SU-DHL-6 (cell line): Measurements from ENCODE around the gene POLN.

ENCODE experiments used
- H2AFZ ChIP-seq: fragments of 200-600 bp; sonication (generic); 2 replicates; pipeline ENCODE4 v1.6.1; 2014; ENCODE audit warnings: low read depth, mild to moderate bottlenecking, moderate library complexity, mixed read lengths, antibody characterized with exemption, low read length; ENCODE audit not compliant: severe bottlenecking
- H3F3A ChIP-seq: fragments of 200-600 bp; shearing (Covaris generic); 2 replicates; pipeline ENCODE4 v1.6.0; 2016; ENCODE audit warnings: antibody characterized with exemption, mild to moderate bottlenecking; ENCODE audit not compliant: insufficient read depth
- H3K27ac ChIP-seq: fragments of 200-600 bp; sonication (generic); 2 replicates; pipeline ENCODE4 v1.5.1; 2016; ENCODE audit warnings: low read depth, mild to moderate bottlenecking, low read length, moderate library complexity, mixed read lengths
- H3K27me3 ChIP-seq: fragments of 200-600 bp; sonication (generic), shearing (Covaris generic); 2 replicates; pipeline ENCODE4 v1.6.0; 2014; ENCODE audit warnings: mild to moderate bottlenecking, low read length
- H3K36me3 ChIP-seq: fragments of 200-600 bp; sonication (generic); 2 replicates; pipeline ENCODE4 v1.6.1; 2014; ENCODE audit warnings: mild to moderate bottlenecking, low read length, mixed read lengths
- H3K4me2 ChIP-seq: fragments of 300-600, 200-600 bp; shearing (Covaris generic), sonication (generic); 2 replicates; pipeline ENCODE4 v1.6.0; 2014; ENCODE audit warnings: low read length, low read depth, mild to moderate bottlenecking; ENCODE audit not compliant: poor library complexity, severe bottlenecking
- H3K4me3 ChIP-seq: fragments of 200-600 bp; sonication (generic); 2 replicates; pipeline ENCODE4 v1.5.1; 2014; ENCODE audit warnings: antibody characterized with exemption, low read length, mild to moderate bottlenecking, mixed read lengths; ENCODE audit not compliant: insufficient read depth, poor library complexity, severe bottlenecking
- H3K79me2 ChIP-seq: fragments of 200-600 bp; sonication (generic); 2 replicates; pipeline ENCODE4 v1.6.1; 2014; ENCODE audit warnings: mild to moderate bottlenecking, low read length, moderate library complexity; ENCODE audit not compliant: insufficient read depth
- H3K9ac ChIP-seq: fragments of 200-600 bp; sonication (generic); 2 replicates; pipeline ENCODE4 v1.7.0; 2014; ENCODE audit warnings: mild to moderate bottlenecking, low read length
- H3K9me2 ChIP-seq: fragments of 200-600 bp; sonication (generic); replicated peaks from 2 replicates; pipeline ENCODE4 v1.6.1; 2014; ENCODE audit warnings: low read length; ENCODE audit not compliant: insufficient read depth
- H3K9me3 ChIP-seq: fragments of 200-600 bp; sonication (generic); 2 replicates; pipeline ENCODE4 v1.6.1; 2014; ENCODE audit warnings: low read length, mixed read lengths; ENCODE audit not compliant: insufficient read depth
- H4K20me1 ChIP-seq: fragments of 200-600 bp; sonication (generic); 2 replicates; pipeline ENCODE4 v1.6.1; 2014; ENCODE audit warnings: low read depth, mild to moderate bottlenecking, antibody characterized with exemption, low read length, moderate library complexity, mixed read lengths
- EZH2phosphoT487 ChIP-seq: fragments of 200-600 bp; sonication (generic), shearing (Covaris generic); conservative IDR thresholded peaks from 2 replicates; pipeline ENCODE4 v1.6.1; 2018; ENCODE audit warnings: mild to moderate bottlenecking, antibody characterized with exemption, low read length, moderate library complexity, mixed read lengths
- TF ChIP-seq, protein P1 (sequence below): fragments of 200-600 bp; sonication (generic); IDR thresholded peaks from one replicate; pipeline ENCODE4 v1.5.1; 2017; ENCODE audit warnings: antibody characterized with exemption, mild to moderate bottlenecking, low read length, moderate library complexity; ENCODE audit not compliant: insufficient read depth, poor library complexity, severe bottlenecking

POLN gene

DNA sequence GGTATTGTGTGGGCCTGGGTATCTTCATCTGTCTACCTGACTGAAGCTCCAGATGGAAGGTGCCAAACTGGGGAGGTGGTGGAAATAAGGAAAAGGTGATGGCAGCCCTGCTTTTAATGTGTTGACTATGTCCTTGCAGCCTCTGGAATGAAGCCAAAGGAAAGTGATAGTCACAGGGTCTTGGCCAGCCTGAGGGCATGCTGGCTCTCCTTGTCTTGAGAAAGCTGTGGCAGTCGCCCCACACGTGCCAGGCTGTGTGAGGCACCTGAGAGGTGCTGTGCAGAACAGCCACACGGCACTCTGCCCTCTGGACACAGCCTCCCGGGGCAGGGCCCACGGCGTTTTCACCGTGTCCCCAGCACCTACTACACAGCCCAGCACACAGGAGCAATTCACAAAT lies 105.2 kb downstream of the POLN start:
- Histone ChIP-seq H3F3A (no peaks in the 10 kb centered on the region), H3K4me2 (no peak overlapping the region), H3K36me3 (no peaks in the 10 kb centered on the region), H3K27me3 (no peaks in the 10 kb centered on the region), H3K9me2 (no peaks in the 10 kb centered on the region), H3K4me3 (no peak overlapping the region), H2AFZ (no peak overlapping the region), H3K27ac (no peak overlapping the region), H3K9ac (no peak overlapping the region), H4K20me1 (no peaks in the 10 kb centered on the region), H3K79me2 (no peaks in the 10 kb centered on the region), H3K9me3 (peaks cover 10% of the 10 kb centered on the region; the same call in 1 of the 2 replicates)
- TF ChIP-seq, protein P1, sequence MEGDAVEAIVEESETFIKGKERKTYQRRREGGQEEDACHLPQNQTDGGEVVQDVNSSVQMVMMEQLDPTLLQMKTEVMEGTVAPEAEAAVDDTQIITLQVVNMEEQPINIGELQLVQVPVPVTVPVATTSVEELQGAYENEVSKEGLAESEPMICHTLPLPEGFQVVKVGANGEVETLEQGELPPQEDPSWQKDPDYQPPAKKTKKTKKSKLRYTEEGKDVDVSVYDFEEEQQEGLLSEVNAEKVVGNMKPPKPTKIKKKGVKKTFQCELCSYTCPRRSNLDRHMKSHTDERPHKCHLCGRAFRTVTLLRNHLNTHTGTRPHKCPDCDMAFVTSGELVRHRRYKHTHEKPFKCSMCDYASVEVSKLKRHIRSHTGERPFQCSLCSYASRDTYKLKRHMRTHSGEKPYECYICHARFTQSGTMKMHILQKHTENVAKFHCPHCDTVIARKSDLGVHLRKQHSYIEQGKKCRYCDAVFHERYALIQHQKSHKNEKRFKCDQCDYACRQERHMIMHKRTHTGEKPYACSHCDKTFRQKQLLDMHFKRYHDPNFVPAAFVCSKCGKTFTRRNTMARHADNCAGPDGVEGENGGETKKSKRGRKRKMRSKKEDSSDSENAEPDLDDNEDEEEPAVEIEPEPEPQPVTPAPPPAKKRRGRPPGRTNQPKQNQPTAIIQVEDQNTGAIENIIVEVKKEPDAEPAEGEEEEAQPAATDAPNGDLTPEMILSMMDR = no peak
- TF ChIP-seq EZH2phosphoT487 = no peak

DNA sequence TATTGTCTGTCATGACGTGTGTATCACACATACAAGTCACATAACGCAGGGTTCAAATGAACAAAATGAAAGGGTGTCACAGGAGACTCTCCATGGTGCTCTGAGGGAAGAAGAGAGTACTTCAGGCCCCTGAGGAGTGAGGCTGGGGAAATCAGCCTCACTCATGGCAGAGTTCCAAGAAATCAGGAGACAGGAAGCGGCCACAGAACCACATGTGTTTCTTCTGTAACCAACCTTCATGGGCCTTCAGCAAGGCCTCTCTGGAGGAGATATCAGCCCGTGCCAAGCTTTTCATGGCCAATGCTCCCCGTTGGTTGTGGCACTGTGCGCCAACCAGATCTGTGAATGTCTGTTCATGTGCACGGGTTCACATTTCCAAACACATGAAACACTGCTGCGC lies 106.8 kb downstream of the POLN start:
- Histone ChIP-seq H3K36me3 (no peaks in the 10 kb centered on the region), H3K9ac (no peak overlapping the region), H3K79me2 (no peaks in the 10 kb centered on the region), H2AFZ (no peak overlapping the region), H3K4me2 (no peak overlapping the region), H3K27ac (no peak overlapping the region), H3K27me3 (no peaks in the 10 kb centered on the region), H3F3A (no peaks in the 10 kb centered on the region), H4K20me1 (no peaks in the 10 kb centered on the region), H3K9me3 (peaks cover 12% of the 10 kb centered on the region; the same call in 1 of the 2 replicates), H3K4me3 (no peak overlapping the region), H3K9me2 (no peaks in the 10 kb centered on the region)
- TF ChIP-seq, protein P1 = no peak
- no peak for TF ChIP-seq EZH2phosphoT487

GRCh38 chr4:2132438-2132837 lies 109.5 kb downstream of the POLN start:
- Histone ChIP-seq H3K9me3 (peaks cover 12% of the 10 kb centered on the region; the same call in 1 of the 2 replicates), H3K79me2 (no peaks in the 10 kb centered on the region), H3K4me3 (no peak overlapping the region), H3K4me2 (no peak overlapping the region), H4K20me1 (no peaks in the 10 kb centered on the region), H3K36me3 (no peaks in the 10 kb centered on the region), H3K9ac (no peak overlapping the region), H3K27me3 (no peaks in the 10 kb centered on the region), H3K9me2 (no peaks in the 10 kb centered on the region), H3F3A (no peaks in the 10 kb centered on the region), H2AFZ (no peak overlapping the region), H3K27ac (no peak overlapping the region)
- TF ChIP-seq EZH2phosphoT487 = no peak
- TF ChIP-seq, protein P1 = no peak
